ENCODE results near the gene DNAH7.
"Not testable (repeated sequence)": the region's sequence is repeated elsewhere in the genome, so short reads cannot be mapped to it uniquely, and the experiment has no call there.

The DNAH7 gene

DNA sequence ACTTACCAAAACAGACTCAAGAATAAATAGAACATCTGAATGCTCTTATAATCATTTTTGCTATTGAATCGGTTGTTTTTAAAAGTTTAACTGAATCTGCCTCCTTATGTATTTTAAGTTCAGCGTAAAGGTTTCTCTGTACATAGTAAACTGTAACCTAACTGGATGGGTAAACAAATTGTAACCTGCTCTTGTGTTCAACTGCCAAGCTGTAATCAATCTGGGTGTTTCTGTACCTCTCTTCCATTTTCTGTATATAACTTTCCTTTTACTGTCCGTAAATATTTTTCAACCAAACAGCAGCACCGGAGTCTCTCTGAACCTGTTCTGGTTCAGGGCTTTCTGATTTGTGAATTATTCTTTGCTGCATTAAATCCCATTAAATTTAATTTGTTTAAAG lies 27.6 kb upstream of the DNAH7 start:
- H3K4me3 ChIP-seq (ENCODE audit: low read length) = no peak overlapping the region
- no peak for TF ChIP-seq ZNF274 (IDR thresholded peaks at IDR 0.05; ENCODE audit: low read depth, low read length)

DNA sequence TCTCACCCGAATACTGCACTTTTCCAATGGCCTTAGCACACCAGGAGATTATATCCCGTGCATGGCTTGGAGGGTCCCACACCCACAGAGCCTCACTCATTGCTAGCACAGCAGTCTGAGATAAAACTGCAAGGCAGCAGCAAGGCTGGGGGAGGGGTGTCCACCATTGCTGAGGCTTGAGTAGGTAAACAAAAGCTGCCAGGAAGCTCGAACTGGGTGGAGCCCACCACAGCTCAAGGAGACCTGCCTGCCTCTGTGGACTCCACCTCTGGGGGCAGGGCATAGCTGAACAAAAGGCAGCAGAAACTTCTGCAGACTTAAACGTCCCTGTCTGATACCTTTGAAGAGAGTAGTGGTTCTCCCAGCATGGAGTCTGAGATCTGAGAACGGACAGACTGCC lies 20.8 kb upstream of the DNAH7 start:
- H3K4me3 ChIP-seq (ENCODE audit: low read length) = not testable (repeated sequence)

GRCh38 chr2:196088203-196088602 lies 19.6 kb upstream of the DNAH7 start:
- no peak overlapping the region for H3K4me3 ChIP-seq (ENCODE audit: low read length)
- no peak for TF ChIP-seq ZNF274 (IDR thresholded peaks at IDR 0.05; ENCODE audit: low read depth, low read length)

GRCh38 chr2:196086517-196087368 lies 18.1 kb upstream of the DNAH7 start:
- TF ChIP-seq ZNF274 (IDR thresholded peaks at IDR 0.05; ENCODE audit: low read depth, low read length) = no peak
- no peak overlapping the region for H3K4me3 ChIP-seq (ENCODE audit: low read length)

GRCh38 chr2:196083601-196084000 lies 15.0 kb upstream of the DNAH7 start:
- TF ChIP-seq ZNF274 (IDR thresholded peaks at IDR 0.05; ENCODE audit: low read depth, low read length) = no peak
- no peak overlapping the region for H3K4me3 ChIP-seq (ENCODE audit: low read length)

DNA sequence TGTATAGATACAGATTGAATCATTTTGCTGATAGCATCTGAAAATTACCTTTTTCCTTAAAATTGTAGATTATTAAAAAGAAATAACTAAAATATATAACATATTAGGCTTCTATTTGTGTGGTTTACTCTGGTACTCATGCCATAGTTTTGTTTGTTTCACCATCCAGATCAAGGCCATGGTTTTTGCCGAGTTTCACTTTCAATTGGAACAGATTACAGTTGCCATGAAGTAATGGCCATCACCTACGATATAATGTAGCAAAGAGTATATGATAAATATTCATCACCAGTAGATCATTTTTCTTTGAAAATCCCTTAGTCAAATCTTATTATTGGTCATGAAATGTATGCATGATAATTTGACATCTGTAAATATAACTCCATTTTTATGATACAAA lies 11.9 kb upstream of the DNAH7 start:
- no peak for TF ChIP-seq ZNF274 (IDR thresholded peaks at IDR 0.05; ENCODE audit: low read depth, low read length)

DNA sequence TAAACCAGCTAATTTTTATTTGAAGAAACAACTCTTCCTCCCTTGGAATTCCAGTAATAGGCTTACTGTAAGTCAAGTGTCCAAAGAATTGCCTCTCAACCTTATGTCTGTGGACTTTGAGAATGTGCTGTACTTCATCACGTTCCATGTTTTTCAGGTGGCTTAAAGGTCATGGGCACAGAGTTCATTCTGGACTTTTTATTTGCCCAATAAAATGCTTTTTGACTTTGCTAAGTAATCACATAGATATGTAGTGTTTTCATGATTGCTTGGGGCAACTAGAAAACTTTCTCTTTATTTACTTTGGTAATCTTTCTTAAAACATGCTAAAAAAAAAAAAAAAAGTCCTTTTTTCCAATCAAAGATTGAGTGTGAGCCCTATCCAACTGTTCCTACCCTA lies 10.4 kb upstream of the DNAH7 start:
- TF ChIP-seq ZNF274 (IDR thresholded peaks at IDR 0.05; ENCODE audit: low read depth, low read length) = no peak
- H3K4me3 ChIP-seq (ENCODE audit: low read length) = no peak overlapping the region

More for the DNA sequence above, 11.9 kb upstream of the DNAH7 start:
- H3K4me3 ChIP-seq (ENCODE audit: low read length) = no peak overlapping the region

DNA sequence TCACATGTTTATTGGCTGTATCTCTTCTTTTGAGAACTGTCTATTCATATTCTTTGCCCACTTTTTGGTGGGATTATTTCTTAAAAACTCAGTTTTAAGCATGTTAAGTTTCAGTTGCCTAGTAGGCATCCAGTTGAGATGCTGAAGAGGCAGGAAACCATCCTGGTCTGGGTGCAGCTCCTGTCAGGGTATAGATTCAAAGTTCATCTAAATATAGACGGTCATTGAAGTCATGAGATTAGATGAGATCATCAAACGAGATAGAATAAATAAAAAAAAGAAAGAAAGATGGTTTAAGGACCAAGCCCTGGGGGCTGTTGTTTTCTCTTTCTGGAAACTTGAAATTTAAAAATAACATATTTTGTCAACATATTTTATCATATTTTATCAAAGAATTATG lies 9.2 kb upstream of the DNAH7 start:
- no peak for TF ChIP-seq ZNF274 (IDR thresholded peaks at IDR 0.05; ENCODE audit: low read depth, low read length)
- H3K4me3 ChIP-seq (ENCODE audit: low read length) = no peak overlapping the region

- no peak for TF ChIP-seq ZNF274 (IDR thresholded peaks at IDR 0.05; ENCODE audit: low read depth, low read length)
- no peak overlapping the region for H3K4me3 ChIP-seq (ENCODE audit: low read length)
These were observed 8.3 kb upstream of the DNAH7 start for GRCh38 chr2:196076778-196077568.

DNA sequence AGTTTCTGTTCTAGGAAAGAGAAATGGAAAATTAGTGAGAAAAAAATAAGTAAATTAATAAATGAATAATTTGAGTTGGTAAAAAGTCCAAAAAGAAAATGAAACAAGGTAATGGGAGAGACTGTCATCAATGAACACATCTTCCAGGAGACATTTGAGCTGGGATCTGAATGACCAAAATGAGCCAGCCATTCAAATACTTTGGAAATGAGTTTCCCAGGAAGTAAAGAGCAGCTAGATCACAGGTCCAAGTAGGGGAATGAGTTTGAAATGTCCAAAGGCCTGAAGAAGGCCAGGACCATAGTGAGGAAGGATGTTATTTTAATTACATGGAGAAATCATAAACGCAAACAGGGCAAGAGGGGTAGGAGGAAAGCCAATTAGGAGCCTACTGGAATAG lies 6.6 kb upstream of the DNAH7 start:
- no peak overlapping the region for H3K4me3 ChIP-seq (ENCODE audit: low read length)
- no peak for TF ChIP-seq ZNF274 (IDR thresholded peaks at IDR 0.05; ENCODE audit: low read depth, low read length)

DNA sequence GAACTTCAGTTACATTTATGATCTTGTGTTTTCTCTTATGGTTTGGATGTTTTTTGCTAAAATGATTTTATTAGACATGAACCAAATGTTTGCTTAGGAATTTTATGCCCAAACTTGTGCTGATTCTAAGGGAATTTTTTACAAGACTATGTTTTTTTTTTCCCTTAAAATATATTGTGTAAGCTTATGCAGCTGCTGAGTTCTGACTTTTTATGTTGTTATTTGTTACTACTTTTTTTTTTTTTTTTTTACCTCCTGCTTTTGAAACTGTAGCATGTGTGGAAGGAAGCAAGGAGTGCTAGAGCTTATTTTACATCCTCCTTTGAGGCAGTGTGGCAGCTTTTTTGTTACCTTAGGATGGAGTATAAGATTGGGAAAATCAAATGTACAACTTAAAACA lies 6.0 kb upstream of the DNAH7 start:
- TF ChIP-seq ZNF274 (IDR thresholded peaks at IDR 0.05; ENCODE audit: low read depth, low read length) = no peak
- H3K4me3 ChIP-seq (ENCODE audit: low read length) = no peak overlapping the region

- no peak for TF ChIP-seq ZNF274 (IDR thresholded peaks at IDR 0.05; ENCODE audit: low read depth, low read length)
These were observed 4.9 kb upstream of the DNAH7 start for GRCh38 chr2:196073521-196073920.

DNA sequence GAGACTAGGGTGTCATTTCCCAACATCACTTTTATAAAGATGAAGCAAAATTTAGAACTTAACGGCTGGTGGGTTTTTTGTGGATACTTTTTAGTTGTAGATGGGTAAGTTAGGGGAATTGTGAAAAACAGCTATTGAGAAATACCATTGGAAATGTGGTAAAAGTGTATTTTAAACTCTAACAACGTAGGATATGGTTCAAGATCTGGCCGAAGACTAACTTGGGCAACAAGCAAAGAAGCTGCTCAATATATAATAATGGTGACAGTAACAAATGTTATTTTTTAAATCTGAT lies 1.6 kb downstream of the DNAH7 start:
- TF ChIP-seq ZNF274 (IDR thresholded peaks at IDR 0.05; ENCODE audit: low read depth, low read length) = no peak
- no peak overlapping the region for H3K4me3 ChIP-seq (ENCODE audit: low read length)

More at GRCh38 chr2:196073521-196073920, 4.9 kb upstream of the DNAH7 start:
- H3K4me3 ChIP-seq (ENCODE audit: low read length) = no peak overlapping the region

GRCh38 chr2:196066291-196067087 lies 2.1 kb downstream of the DNAH7 start:
- no peak for TF ChIP-seq ZNF274 (IDR thresholded peaks at IDR 0.05; ENCODE audit: low read depth, low read length)
- H3K4me3 ChIP-seq (ENCODE audit: low read length) = no peak overlapping the region

Measured in GM08714 (cell line).